Memory B cell (primary cell): ENCODE data around the gene PIP5K1B.
A peak's percentile ranks its signal among the peaks of the same experiment; 100 is the strongest.

ENCODE experiments used
- ATAC-seq: fragments of 150-1000 bp; cut with Tn5 transposase; 2 replicates; pipeline ENCODE4 v1.10.0; 2021; ENCODE audit warnings: low read depth, mild to moderate bottlenecking, moderate library complexity
- DNase-seq, 2 donors: peaks; one replicate each; pipeline ENCODE4 v3.0.0; 2022; ENCODE audit warnings: low spot score in 2 of 2
- H3K27ac Mint-ChIP-seq: one replicate; pipeline ENCODE4 v1.8.0; 2022; ENCODE audit warnings: mild to moderate bottlenecking, moderate library complexity, mixed read lengths
- H3K27me3 Mint-ChIP-seq: one replicate; pipeline ENCODE4 v1.8.0; 2022; ENCODE audit warnings: mixed read lengths
- H3K36me3 Mint-ChIP-seq: one replicate; pipeline ENCODE4 v1.8.0; 2022; ENCODE audit warnings: mild to moderate bottlenecking, mixed read lengths
- H3K4me1 Mint-ChIP-seq: one replicate; pipeline ENCODE4 v1.8.0; 2022; ENCODE audit warnings: mixed read lengths
- H3K4me3 Mint-ChIP-seq: one replicate; pipeline ENCODE4 v1.8.0; 2022; ENCODE audit warnings: mild to moderate bottlenecking, moderate library complexity, mixed read lengths
- H3K9me3 Mint-ChIP-seq: one replicate; pipeline ENCODE4 v1.8.0; 2022; ENCODE audit warnings: mixed read lengths

Gene PIP5K1B

GRCh38 chr9:68704814-68705530 lies at the start of gene PIP5K1B:
PIP5K1B (plus strand) TSS chr9:68705240; CDS start chr9:68822615, 117,375 bp downstream.
- peak within 1 kb of the TSS; percentile 99 for H3K4me3 Mint-ChIP-seq
- H3K4me1 Mint-ChIP-seq = peaks cover 33% of the 10 kb centered on the region

GRCh38 chr9:68664036-68664435 lies 41.0 kb upstream of the PIP5K1B start:
- Mint-ChIP-seq H3K9me3 (peaks cover 1% of the 10 kb centered on the region), H3K4me1 (peaks cover 6% of the 10 kb centered on the region), H3K4me3 (no peak overlapping the region), H3K27ac (no peak overlapping the region), H3K36me3 (no peaks in the 10 kb centered on the region), H3K27me3 (no peaks in the 10 kb centered on the region)
- no peak for DNase-seq
- ATAC-seq = peak; percentile 35

More at GRCh38 chr9:68704814-68705530, at the start of gene PIP5K1B:
- H3K27me3 Mint-ChIP-seq = no peaks in the 10 kb centered on the region
- H3K27ac Mint-ChIP-seq = peak within 1 kb of the TSS; percentile 79
- DNase-seq (peak; percentile 76 to 78), ATAC-seq (peak; percentile 85)
- H3K9me3 Mint-ChIP-seq = no peaks in the 10 kb centered on the region
- no peaks in the 10 kb centered on the region for H3K36me3 Mint-ChIP-seq

- H3K27me3 Mint-ChIP-seq = no peaks in the 10 kb centered on the region
- DNase-seq = no peak
- H3K4me1 Mint-ChIP-seq = peaks cover 8% of the 10 kb centered on the region
- no peak for ATAC-seq
- no peak overlapping the region for H3K4me3 Mint-ChIP-seq
- H3K27ac Mint-ChIP-seq = peak overlapping the region; percentile 29
- no peaks in the 10 kb centered on the region for H3K36me3 Mint-ChIP-seq
- no peaks in the 10 kb centered on the region for H3K9me3 Mint-ChIP-seq
Measured at GRCh38 chr9:68668127-68668526, 36.9 kb upstream of the PIP5K1B start.

- no peaks in the 10 kb centered on the region for H3K27me3 Mint-ChIP-seq
- H3K4me3 Mint-ChIP-seq = no peak overlapping the region
- no peak for DNase-seq
- H3K9me3 Mint-ChIP-seq = no peaks in the 10 kb centered on the region
- H3K27ac Mint-ChIP-seq = no peak overlapping the region
- H3K4me1 Mint-ChIP-seq = peaks cover 7% of the 10 kb centered on the region
- no peak for ATAC-seq
- no peaks in the 10 kb centered on the region for H3K36me3 Mint-ChIP-seq
Measured at GRCh38 chr9:68669218-68669617, 35.8 kb upstream of the PIP5K1B start.

- ATAC-seq (no peak), DNase-seq (no peak)
- Mint-ChIP-seq H3K4me1 (peaks cover 10% of the 10 kb centered on the region), H3K36me3 (no peaks in the 10 kb centered on the region), H3K27ac (no peak overlapping the region), H3K27me3 (no peaks in the 10 kb centered on the region), H3K4me3 (no peak overlapping the region), H3K9me3 (no peaks in the 10 kb centered on the region)
Measured at GRCh38 chr9:68672215-68672614, 32.8 kb upstream of the PIP5K1B start.

- Mint-ChIP-seq H3K4me1 (peaks cover 10% of the 10 kb centered on the region), H3K27me3 (no peaks in the 10 kb centered on the region), H3K9me3 (no peaks in the 10 kb centered on the region), H3K36me3 (no peaks in the 10 kb centered on the region), H3K27ac (no peak overlapping the region), H3K4me3 (no peak overlapping the region)
- ATAC-seq (no peak), DNase-seq (no peak)
Measured at GRCh38 chr9:68672625-68673024, 32.4 kb upstream of the PIP5K1B start.

GRCh38 chr9:68678430-68678829 lies 26.6 kb upstream of the PIP5K1B start:
- peaks cover 14% of the 10 kb centered on the region for H3K4me1 Mint-ChIP-seq
- peak; percentile 86 for ATAC-seq
- peak in 1 of 2 donors; percentile 21 for DNase-seq
- no peak overlapping the region for H3K27ac Mint-ChIP-seq
- H3K4me3 Mint-ChIP-seq = peak overlapping the region; percentile 28
- H3K36me3 Mint-ChIP-seq = no peaks in the 10 kb centered on the region
- no peaks in the 10 kb centered on the region for H3K27me3 Mint-ChIP-seq
- no peaks in the 10 kb centered on the region for H3K9me3 Mint-ChIP-seq

- Mint-ChIP-seq H3K27ac (no peak overlapping the region), H3K9me3 (no peaks in the 10 kb centered on the region), H3K27me3 (no peaks in the 10 kb centered on the region), H3K36me3 (no peaks in the 10 kb centered on the region), H3K4me3 (peak overlapping the region; percentile 12), H3K4me1 (peaks cover 20% of the 10 kb centered on the region)
- DNase-seq (no peak), ATAC-seq (no peak)
Measured at GRCh38 chr9:68683433-68683832, 21.6 kb upstream of the PIP5K1B start.

GRCh38 chr9:68685213-68685612 lies 19.8 kb upstream of the PIP5K1B start:
- no peak overlapping the region for H3K27ac Mint-ChIP-seq
- ATAC-seq = no peak

GRCh38 chr9:68685770-68686169 lies 19.3 kb upstream of the PIP5K1B start:
- Mint-ChIP-seq H3K27ac (no peak overlapping the region), H3K4me1 (peaks cover 17% of the 10 kb centered on the region), H3K4me3 (no peak overlapping the region), H3K27me3 (no peaks in the 10 kb centered on the region), H3K9me3 (no peaks in the 10 kb centered on the region), H3K36me3 (no peaks in the 10 kb centered on the region)
- DNase-seq (peak; percentile 45 to 52), ATAC-seq (peak; percentile 94)

More at GRCh38 chr9:68685213-68685612, 19.8 kb upstream of the PIP5K1B start:
- Mint-ChIP-seq H3K4me1 (peaks cover 17% of the 10 kb centered on the region), H3K36me3 (no peaks in the 10 kb centered on the region), H3K4me3 (no peak overlapping the region), H3K27me3 (no peaks in the 10 kb centered on the region), H3K9me3 (no peaks in the 10 kb centered on the region)
- no peak for DNase-seq

GRCh38 chr9:68690088-68690487 lies 15.0 kb upstream of the PIP5K1B start:
- DNase-seq (no peak), ATAC-seq (no peak)
- peaks cover 8% of the 10 kb centered on the region for H3K27me3 Mint-ChIP-seq
- no peaks in the 10 kb centered on the region for H3K36me3 Mint-ChIP-seq
- H3K27ac Mint-ChIP-seq = no peak overlapping the region
- H3K4me1 Mint-ChIP-seq = peaks cover 6% of the 10 kb centered on the region
- H3K4me3 Mint-ChIP-seq = no peak overlapping the region
- H3K9me3 Mint-ChIP-seq = no peaks in the 10 kb centered on the region

GRCh38 chr9:68692519-68692918 lies 12.5 kb upstream of the PIP5K1B start:
- Mint-ChIP-seq H3K27me3 (peaks cover 8% of the 10 kb centered on the region), H3K36me3 (no peaks in the 10 kb centered on the region), H3K4me1 (peaks cover 4% of the 10 kb centered on the region)

GRCh38 chr9:68694125-68694524 lies 10.9 kb upstream of the PIP5K1B start:
- Mint-ChIP-seq H3K4me1 (peaks cover 4% of the 10 kb centered on the region), H3K9me3 (no peaks in the 10 kb centered on the region), H3K36me3 (no peaks in the 10 kb centered on the region), H3K27me3 (peaks cover 8% of the 10 kb centered on the region), H3K27ac (no peak overlapping the region), H3K4me3 (no peak overlapping the region)
- ATAC-seq (no peak), DNase-seq (no peak)

More at GRCh38 chr9:68692519-68692918, 12.5 kb upstream of the PIP5K1B start:
- Mint-ChIP-seq H3K9me3 (no peaks in the 10 kb centered on the region), H3K27ac (no peak overlapping the region), H3K4me3 (no peak overlapping the region)
- ATAC-seq (no peak), DNase-seq (no peak)

GRCh38 chr9:68697851-68698250 lies 7.2 kb upstream of the PIP5K1B start:
- DNase-seq (no peak), ATAC-seq (no peak)
- H3K27ac Mint-ChIP-seq = no peak overlapping the region
- H3K9me3 Mint-ChIP-seq = no peaks in the 10 kb centered on the region
- no peaks in the 10 kb centered on the region for H3K27me3 Mint-ChIP-seq
- no peak overlapping the region for H3K4me3 Mint-ChIP-seq
- peaks cover 4% of the 10 kb centered on the region for H3K4me1 Mint-ChIP-seq
- H3K36me3 Mint-ChIP-seq = no peaks in the 10 kb centered on the region

- H3K27ac Mint-ChIP-seq = no peak overlapping the region
- H3K27me3 Mint-ChIP-seq = no peaks in the 10 kb centered on the region
- no peaks in the 10 kb centered on the region for H3K36me3 Mint-ChIP-seq
- no peaks in the 10 kb centered on the region for H3K9me3 Mint-ChIP-seq
- DNase-seq = no peak
- H3K4me1 Mint-ChIP-seq = peaks cover 1% of the 10 kb centered on the region
- ATAC-seq = no peak
- no peak overlapping the region for H3K4me3 Mint-ChIP-seq
Measured at GRCh38 chr9:68698943-68699509, 6.0 kb upstream of the PIP5K1B start.
